ENCODE measurements around the gene LRBA.

LRBA gene

DNA sequence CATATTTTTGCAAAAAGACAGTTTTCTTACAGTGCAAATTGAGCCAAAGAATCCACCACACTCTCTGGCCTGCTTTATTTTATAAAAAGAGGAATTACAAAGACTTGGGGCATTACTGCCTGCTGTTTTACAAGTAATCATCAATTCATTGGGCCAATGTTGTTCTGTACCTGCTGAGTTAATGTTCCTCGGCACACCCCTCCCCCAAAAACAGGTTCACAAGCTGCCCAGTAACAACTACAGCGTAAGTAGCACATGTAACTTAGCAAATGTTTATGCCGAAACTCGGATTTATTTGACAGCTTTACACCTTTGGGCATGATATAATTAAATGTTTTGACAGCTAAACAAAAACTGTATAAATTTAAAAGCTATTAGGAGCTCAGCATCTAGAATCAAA is 647.8 kb downstream of the LRBA start:
- H3K4me3 ChIP-seq (ENCODE audit: control insufficient read depth, low read depth, low read length), result no peak overlapping the region
- no peak for DNase-seq (ENCODE audit: low read depth)
- TF ChIP-seq, protein P1, sequence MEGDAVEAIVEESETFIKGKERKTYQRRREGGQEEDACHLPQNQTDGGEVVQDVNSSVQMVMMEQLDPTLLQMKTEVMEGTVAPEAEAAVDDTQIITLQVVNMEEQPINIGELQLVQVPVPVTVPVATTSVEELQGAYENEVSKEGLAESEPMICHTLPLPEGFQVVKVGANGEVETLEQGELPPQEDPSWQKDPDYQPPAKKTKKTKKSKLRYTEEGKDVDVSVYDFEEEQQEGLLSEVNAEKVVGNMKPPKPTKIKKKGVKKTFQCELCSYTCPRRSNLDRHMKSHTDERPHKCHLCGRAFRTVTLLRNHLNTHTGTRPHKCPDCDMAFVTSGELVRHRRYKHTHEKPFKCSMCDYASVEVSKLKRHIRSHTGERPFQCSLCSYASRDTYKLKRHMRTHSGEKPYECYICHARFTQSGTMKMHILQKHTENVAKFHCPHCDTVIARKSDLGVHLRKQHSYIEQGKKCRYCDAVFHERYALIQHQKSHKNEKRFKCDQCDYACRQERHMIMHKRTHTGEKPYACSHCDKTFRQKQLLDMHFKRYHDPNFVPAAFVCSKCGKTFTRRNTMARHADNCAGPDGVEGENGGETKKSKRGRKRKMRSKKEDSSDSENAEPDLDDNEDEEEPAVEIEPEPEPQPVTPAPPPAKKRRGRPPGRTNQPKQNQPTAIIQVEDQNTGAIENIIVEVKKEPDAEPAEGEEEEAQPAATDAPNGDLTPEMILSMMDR (IDR thresholded peaks at IDR 0.05; ENCODE audit: control insufficient read depth, insufficient read depth, low read depth, low read length, missing control alignments), result no peak

DNA sequence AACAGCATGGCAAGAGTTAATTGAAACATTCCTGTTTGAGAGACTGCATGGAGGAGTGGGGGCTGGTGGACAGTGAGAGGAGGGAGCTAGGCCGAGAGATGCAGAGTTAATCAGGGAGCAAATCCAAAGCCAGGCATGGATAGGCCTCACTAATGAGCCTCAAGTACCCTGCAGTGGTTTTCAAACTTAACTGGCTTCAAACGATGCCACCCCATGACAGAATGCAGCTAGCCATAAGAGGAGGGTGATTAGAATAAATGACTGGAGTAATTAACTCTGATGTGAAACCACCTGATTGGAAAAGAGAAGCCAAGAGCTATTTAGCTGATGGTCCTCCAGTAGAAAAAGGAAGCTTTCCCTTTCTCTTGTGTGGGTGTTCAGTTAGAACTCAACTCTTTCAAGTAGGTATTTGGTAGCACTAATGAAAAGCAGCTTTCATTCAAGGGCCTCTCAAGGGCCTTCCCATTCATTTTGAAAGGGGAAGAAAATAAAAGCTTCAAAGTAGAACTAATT is 648.5 kb downstream of the LRBA start:
- H3K4me3 ChIP-seq (ENCODE audit: control insufficient read depth, low read depth, low read length), result no peak overlapping the region

DNA sequence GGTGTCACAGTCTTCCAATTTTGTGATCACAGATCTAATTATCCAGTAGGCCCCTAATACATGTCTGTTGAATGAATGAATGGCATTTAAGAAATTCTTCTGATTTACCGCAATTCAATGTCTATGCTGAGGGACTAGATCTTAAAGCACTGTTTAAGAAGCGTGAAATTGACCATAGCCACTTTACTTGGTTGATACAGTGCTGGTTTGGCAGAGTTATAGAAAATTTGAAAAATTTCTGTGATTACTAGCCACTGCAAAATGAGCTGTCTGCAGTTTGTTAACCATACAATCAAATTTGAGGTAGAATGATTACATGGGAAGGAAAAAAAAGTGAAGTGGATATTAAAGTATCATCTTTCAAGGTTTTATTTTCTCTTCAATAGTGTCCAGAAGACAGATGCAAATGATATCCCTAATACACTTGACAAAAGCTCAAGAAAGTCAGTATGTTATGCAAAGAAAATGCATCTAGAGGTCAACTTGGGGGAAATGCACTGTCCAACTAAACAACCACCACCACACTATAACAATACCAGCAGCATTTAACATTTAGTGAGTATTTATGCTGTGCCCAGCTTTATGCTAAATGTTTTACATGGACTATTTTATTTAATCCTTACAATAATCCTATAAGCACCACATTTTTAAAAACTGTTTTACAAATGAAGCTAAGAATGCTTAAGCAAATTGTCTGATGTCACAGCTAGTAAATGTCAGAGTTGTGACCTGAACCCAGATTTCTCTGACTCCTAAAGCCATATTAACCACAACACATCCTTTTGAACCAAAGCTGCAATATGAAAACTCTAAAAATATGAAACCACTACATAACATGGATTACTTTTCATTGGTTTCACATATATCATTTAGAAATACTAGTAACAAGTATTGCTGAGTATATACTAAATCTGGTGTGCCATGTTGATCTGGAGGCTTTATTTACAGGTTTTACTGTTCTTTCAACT is 651.1 kb downstream of the LRBA start:
- no peak overlapping the region for H3K4me3 ChIP-seq (ENCODE audit: control insufficient read depth, low read depth, low read length)
- TF ChIP-seq, protein P1 (IDR thresholded peaks at IDR 0.05; ENCODE audit: control insufficient read depth, insufficient read depth, low read depth, low read length, missing control alignments), result no peak
- no peak for DNase-seq (ENCODE audit: low read depth)

More for the DNA sequence above, 648.5 kb downstream of the LRBA start:
- no peak for DNase-seq (ENCODE audit: low read depth)
- TF ChIP-seq, protein P1 (IDR thresholded peaks at IDR 0.05; ENCODE audit: control insufficient read depth, insufficient read depth, low read depth, low read length, missing control alignments), result no peak

DNA sequence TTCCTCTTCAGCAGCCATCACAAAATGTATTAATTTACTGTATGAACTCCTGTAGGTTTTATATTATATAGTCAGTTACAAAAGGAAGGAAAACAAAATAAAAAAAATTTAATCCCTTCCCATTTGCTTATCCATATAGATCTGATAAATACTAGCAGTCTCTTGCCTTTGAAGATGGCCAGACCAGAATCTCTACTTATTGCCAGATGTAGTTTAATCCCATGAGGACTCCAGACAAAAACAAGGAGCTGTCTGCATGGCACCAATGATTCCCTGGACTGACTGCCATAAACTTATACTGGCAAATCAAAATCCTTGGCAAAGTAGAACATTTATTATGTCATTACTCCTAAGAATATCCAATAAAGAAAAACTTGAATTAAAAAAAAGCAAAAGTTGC is 656.4 kb downstream of the LRBA start:
- TF ChIP-seq, protein P1 (IDR thresholded peaks at IDR 0.05; ENCODE audit: control insufficient read depth, insufficient read depth, low read depth, low read length, missing control alignments), result no peak
- DNase-seq (ENCODE audit: low read depth), result no peak
- no peak overlapping the region for H3K4me3 ChIP-seq (ENCODE audit: control insufficient read depth, low read depth, low read length)

DNA sequence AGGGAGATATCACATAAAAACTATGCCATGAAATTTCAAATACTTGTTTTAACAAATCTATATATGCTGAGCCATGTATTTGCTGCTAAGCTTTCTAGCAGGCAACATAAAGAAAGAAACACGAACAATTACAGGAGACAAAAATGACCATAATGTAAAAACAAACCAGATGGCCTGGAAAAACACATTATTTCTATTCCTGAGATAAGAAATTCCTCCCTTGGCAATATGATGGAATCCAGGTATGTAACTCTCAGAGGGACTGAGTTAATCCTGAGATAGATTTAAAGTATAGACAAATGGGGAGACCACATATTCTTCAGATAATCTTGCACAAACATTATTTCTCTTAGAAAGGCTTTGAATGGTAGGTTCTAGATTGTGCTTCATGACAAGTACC is 657.3 kb downstream of the LRBA start:
- TF ChIP-seq, protein P1 (IDR thresholded peaks at IDR 0.05; ENCODE audit: control insufficient read depth, insufficient read depth, low read depth, low read length, missing control alignments), result no peak

DNA sequence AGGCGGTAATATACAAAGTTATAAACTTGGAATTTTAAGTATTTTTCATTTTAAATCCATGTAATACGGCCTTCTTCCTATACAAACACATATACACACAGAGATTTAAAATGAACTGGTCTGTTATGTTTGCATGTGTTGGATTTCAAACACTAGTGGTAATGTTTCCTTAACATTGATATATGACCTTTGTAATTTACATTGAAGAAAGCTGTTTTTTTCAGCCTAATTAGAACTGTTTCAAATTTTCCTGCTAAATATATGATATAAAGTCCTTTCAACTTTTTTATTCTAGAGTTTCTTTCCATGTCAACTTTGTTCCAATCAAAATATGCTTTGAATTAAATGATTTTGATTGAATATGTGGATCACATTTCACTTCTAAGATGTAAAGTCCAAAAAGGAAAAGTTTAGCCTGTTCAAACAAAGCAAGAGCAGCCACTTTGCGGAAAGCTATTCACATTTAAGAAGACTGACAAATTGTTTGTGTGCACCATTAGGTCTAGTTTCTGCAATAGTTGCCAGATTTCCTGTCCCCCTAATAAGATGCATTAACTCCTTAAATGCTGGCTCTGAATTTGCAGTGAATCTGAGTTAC is 659.1 kb downstream of the LRBA start:
- H3K4me3 ChIP-seq (ENCODE audit: control insufficient read depth, low read depth, low read length), result no peak overlapping the region

More for the DNA sequence above, 657.3 kb downstream of the LRBA start:
- no peak overlapping the region for H3K4me3 ChIP-seq (ENCODE audit: control insufficient read depth, low read depth, low read length)
- DNase-seq (ENCODE audit: low read depth), result no peak

More for the DNA sequence above, 659.1 kb downstream of the LRBA start:
- no peak for DNase-seq (ENCODE audit: low read depth)
- TF ChIP-seq, protein P1 (IDR thresholded peaks at IDR 0.05; ENCODE audit: control insufficient read depth, insufficient read depth, low read depth, low read length, missing control alignments), result no peak
